Left lung (tissue), 10 donors: ENCODE measurements around the gene TRAP1. TPM values are rescaled to one million over a fixed set of nuclear protein-coding genes. Genes with fewer than 3 reads are reported as not detected.

Experiments used
- ATAC-seq: fragments of 200-7000 bp; cut with Tn5 transposase; one replicate; pipeline ENCODE4 v1.9.1; 2020; ENCODE audit warnings: moderate library complexity
- DNase-seq, 4 donors: peaks; one replicate each; pipeline ENCODE4 v3.0.0-alpha.2; 2013 to 2020
- H3K27ac ChIP-seq, 2 donors: fragments of 200-600 bp; sonication (generic) in 1 of 2; one replicate each; pipeline versions ENCODE4 v1.5.0 to v1.8.0; 2020 to 2021
- H3K27me3 ChIP-seq, 2 donors: fragments of 200-600 bp; sonication (generic) in 1 of 2; one replicate each; pipeline versions ENCODE4 v1.5.0 to v1.8.0; 2020 to 2021
- H3K36me3 ChIP-seq, 2 donors: fragments of 200-600 bp; sonication (generic) in 1 of 2; one replicate each; pipeline versions ENCODE4 v1.5.0 to v1.8.0; 2020 to 2021
- H3K4me1 ChIP-seq, 2 donors: fragments of 200-600 bp; one replicate each; pipeline ENCODE4 v1.8.0; 2021
- H3K4me3 ChIP-seq, 2 donors: fragments of 200-600 bp; sonication (generic) in 1 of 2; one replicate each; pipeline versions ENCODE4 v1.5.0 to v1.8.0; 2020 to 2021; ENCODE audit warnings: mild to moderate bottlenecking in 1 of 2
- H3K9me3 ChIP-seq, 2 donors: fragments of 200-600 bp; sonication (generic) in 1 of 2; one replicate each; pipeline versions ENCODE4 v1.5.0 to v1.8.0; 2020 to 2021
- CTCF ChIP-seq, 2 donors: fragments of 200-600 bp; sonication (generic) in 1 of 2; IDR thresholded peaks; one replicate each; pipeline versions ENCODE4 v1.5.0 to v1.8.0; 2021; ENCODE audit warnings: antibody characterized with exemption in 2 of 2
- intact Hi-C, 2 donors: fragments of 100-400 bp; cut with DNase I; formaldehyde crosslinking; loops; one replicate each; pipeline versions ENCODE4 v1.11.2 to v1.14.2; 2022
- polyA plus RNA-seq, 6 donors: library from polyadenylated mRNA; unstranded; fragments of 120-200 nt; gene quantifications; one replicate each; pipeline ENCODE4 v1.2.1, GENCODE V29; 2013; ENCODE audit not compliant: insufficient read length in 6 of 6
- total RNA-seq, 2 donors: library from RNA; stranded (reverse); fragmentation: NEBNext Ultra II Directional; extraction: Animal tissue kit (Norgen Biotek cat#: 25700); gene quantifications; one replicate each; pipeline ENCODE4 v1.2.1, GENCODE V29; 2021
- donor health status: DM: no; HTN: yes; CAD: no.
- donor health status: DM: no; HTN: no; CAD: no.

The TRAP1 gene
- total and polyA plus RNA-seq, 8 donors, result 49.1 to 100 (median 82.7) TPM

GRCh38 chr16:3623642-3624041 is 93.7 kb downstream of the TRAP1 start:
- Histone ChIP-seq H3K36me3 (no peaks in the 10 kb centered on the region), H3K27me3 (no peaks in the 10 kb centered on the region), H3K27ac (no peak overlapping the region), H3K4me3 (no peak overlapping the region), H3K4me1 (peaks cover 0 to 37% of the 10 kb centered on the region in 2 donors), H3K9me3 (no peaks in the 10 kb centered on the region)
- no peak for TF ChIP-seq CTCF (IDR thresholded peaks at IDR 0.05)
- ATAC-seq (no peak), DNase-seq (no peak)
- intact Hi-C loops, result no loop called here

- H3K36me3 ChIP-seq, result no peaks in the 10 kb centered on the region
- intact Hi-C loops, result no loop called here
- H3K4me3 ChIP-seq, result no peak overlapping the region
- TF ChIP-seq CTCF (IDR thresholded peaks at IDR 0.05), result no peak
- peaks cover 0 to 21% of the 10 kb centered on the region in 2 donors for H3K4me1 ChIP-seq
- no peaks in the 10 kb centered on the region for H3K9me3 ChIP-seq
- no peak for DNase-seq
- no peak overlapping the region for H3K27ac ChIP-seq
- no peaks in the 10 kb centered on the region for H3K27me3 ChIP-seq
- ATAC-seq, result peak; percentile 43
Measured at GRCh38 chr16:3618769-3619141, 98.6 kb downstream of the TRAP1 start.

- no peak for ATAC-seq
Measured at GRCh38 chr16:3612510-3613466, 104.5 kb downstream of the TRAP1 start.

GRCh38 chr16:3611146-3611975 is 106.0 kb downstream of the TRAP1 start, which contains the start of gene SLX4:
SLX4 (minus strand) TSS chr16:3611606; CDS start chr16:3608964, 2,642 bp downstream.
- ATAC-seq, result peak; percentile 96
- H3K27ac ChIP-seq, result peak within 1 kb of the TSS; percentile 80 to 89
- H3K4me1 ChIP-seq, result peaks cover 8 to 42% of the 10 kb centered on the region in 2 donors
- no peaks in the 10 kb centered on the region for H3K9me3 ChIP-seq
- H3K36me3 ChIP-seq, result peaks cover 0 to 1% of the 10 kb centered on the region in 2 donors
- intact Hi-C loops, result no loop called here
- DNase-seq, result peak; percentile 90 to 97 (median 95)
- H3K27me3 ChIP-seq, result no peaks in the 10 kb centered on the region
- peak within 1 kb of the TSS; percentile 97 to 98 for H3K4me3 ChIP-seq
- no peak for TF ChIP-seq CTCF (IDR thresholded peaks at IDR 0.05)

More at GRCh38 chr16:3612510-3613466, 104.5 kb downstream of the TRAP1 start:
- no peak for DNase-seq
- H3K36me3 ChIP-seq, result no peaks in the 10 kb centered on the region
- peak overlapping the region in 1 of 2 donors; percentile 89 for H3K27ac ChIP-seq
- H3K4me3 ChIP-seq, result peak overlapping the region; percentile 97 to 98
- intact Hi-C loops, result no loop called here
- peaks cover 8 to 42% of the 10 kb centered on the region in 2 donors for H3K4me1 ChIP-seq
- H3K27me3 ChIP-seq, result no peaks in the 10 kb centered on the region
- TF ChIP-seq CTCF (IDR thresholded peaks at IDR 0.05), result no peak
- H3K9me3 ChIP-seq, result no peaks in the 10 kb centered on the region
